AG10803 (cell line): ENCODE data around the gene SLC30A2.

Experiments
- DNase-seq: peaks from one replicate; pipeline ENCODE4 v3.0.0; 2010; ENCODE audit warnings: low read depth
- H3K4me3 ChIP-seq: 2 replicates; pipeline ENCODE4 v1.5.1; 2011; ENCODE audit warnings: mild to moderate bottlenecking, low read length, control low read depth
- CTCF ChIP-seq: conservative IDR thresholded peaks from 2 replicates; pipeline ENCODE4 v1.5.1; 2011; ENCODE audit warnings: mild to moderate bottlenecking, low read length, control low read depth, inconsistent platforms

The SLC30A2 gene

GRCh38 chr1:26028490-26028980 is 17.4 kb downstream of the SLC30A2 start:
- no peak for DNase-seq
- no peak for TF ChIP-seq CTCF
- no peak overlapping the region for H3K4me3 ChIP-seq

DNA sequence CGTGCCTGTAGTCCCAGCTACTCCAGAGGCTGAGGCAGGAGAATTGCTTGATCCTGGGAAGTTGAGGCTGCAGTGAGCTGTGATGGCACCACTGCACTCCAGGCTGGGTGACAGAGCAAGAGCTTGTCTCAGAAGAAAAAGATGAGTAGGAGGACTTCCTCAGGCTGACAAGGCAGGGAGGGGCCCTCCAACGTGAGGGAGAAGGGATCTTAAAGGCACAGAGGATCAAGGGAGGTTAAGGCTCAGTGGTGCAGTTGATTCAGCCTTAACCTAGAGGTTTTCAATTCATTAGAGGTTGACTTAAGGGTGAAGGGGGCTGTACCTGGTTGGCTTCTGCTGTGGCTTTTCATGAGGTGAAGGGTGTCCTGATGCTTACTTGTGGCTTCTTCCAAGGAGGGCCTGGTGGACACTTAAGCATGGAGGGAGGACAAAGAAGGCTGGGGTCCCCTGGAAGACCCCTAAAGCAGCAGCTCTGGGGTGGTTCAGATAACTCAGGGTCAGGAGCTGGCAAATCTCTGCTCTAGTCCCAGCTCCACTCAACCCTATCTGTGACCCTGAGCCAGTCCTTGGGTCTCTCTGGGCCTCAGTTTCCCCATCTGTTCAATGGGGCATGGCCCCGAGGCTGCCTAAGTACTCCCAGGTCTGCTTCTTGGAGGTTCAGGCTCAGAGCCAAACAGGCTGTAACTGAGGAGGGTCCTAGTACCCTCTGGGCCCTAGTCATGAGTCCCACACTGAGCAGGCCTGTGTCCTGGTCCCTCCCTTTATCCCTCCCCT is 18.0 kb downstream of the SLC30A2 start:
- no peak for TF ChIP-seq CTCF
- no peak overlapping the region for H3K4me3 ChIP-seq
- no peak for DNase-seq

DNA sequence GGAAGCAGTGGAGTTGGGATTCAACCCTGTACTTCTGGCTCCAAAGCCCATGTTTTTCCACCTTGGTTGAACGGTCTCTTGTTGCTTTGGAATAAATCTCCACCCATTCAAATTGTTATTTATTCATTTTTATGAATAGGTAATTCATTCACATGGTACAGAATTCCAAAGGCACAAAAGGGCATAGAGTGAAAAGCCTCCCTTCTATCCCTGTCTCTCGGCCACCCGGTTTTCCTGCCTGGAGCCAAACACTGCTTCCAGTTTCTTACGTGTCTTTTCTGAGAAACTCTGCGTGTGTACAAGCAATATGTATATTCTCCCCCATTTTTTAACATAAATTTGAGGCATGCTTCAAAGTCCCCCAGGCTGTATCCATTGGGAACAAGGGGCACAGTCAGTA is 20.4 kb downstream of the SLC30A2 start:
- no peak for TF ChIP-seq CTCF
- DNase-seq = no peak
- no peak overlapping the region for H3K4me3 ChIP-seq

- H3K4me3 ChIP-seq = no peak overlapping the region
- TF ChIP-seq CTCF = no peak
- DNase-seq = no peak
Measured at GRCh38 chr1:26025060-26025459, 20.9 kb downstream of the SLC30A2 start.

GRCh38 chr1:26023826-26024225 is 22.1 kb downstream of the SLC30A2 start:
- no peak overlapping the region for H3K4me3 ChIP-seq
- no peak for TF ChIP-seq CTCF
- no peak for DNase-seq

- no peak for DNase-seq
- no peak for TF ChIP-seq CTCF
- no peak overlapping the region; the same call in 1 of the 2 replicates for H3K4me3 ChIP-seq
Measured at GRCh38 chr1:26023009-26023408, 22.9 kb downstream of the SLC30A2 start.

DNA sequence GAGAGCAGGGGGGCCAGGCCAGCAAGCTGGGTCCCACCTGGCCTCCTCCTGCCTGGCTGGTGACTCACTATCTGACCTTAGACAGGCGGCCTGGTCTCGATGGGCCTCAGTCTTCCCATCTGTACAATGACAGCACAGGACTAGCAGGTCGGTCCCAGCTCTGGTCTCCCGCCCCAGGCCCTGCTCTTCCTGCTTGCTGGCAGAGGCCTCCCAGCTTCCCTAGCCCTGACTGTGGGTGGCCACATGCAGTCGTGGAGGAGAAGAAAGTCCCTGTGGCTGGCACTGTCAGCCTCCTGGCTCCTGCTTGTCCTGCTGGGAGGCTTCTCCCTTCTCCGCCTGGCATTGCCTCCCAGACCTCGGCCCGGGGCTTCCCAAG is 23.5 kb downstream of the SLC30A2 start:
- TF ChIP-seq CTCF = no peak
- DNase-seq = no peak
- H3K4me3 ChIP-seq = no peak overlapping the region
